Keratinocyte (primary cell): ENCODE data around the gene LSM6.

Source experiments
- CTCF ChIP-seq, 3 experiments: IDR thresholded peaks in 1 of 3; conservative IDR thresholded peaks in 1 of 3; optimal IDR thresholded peaks in 1 of 3; 2 replicates in 2 of 3; 3 replicates in 1 of 3; pipeline versions ENCODE3 to v1.5.1; 2011; ENCODE audit warnings: low read length in 3 of 3, mild to moderate bottlenecking in 3 of 3, moderate library complexity in 2 of 3, control low read depth in 1 of 3, inconsistent platforms in 1 of 3; ENCODE audit not compliant: insufficient read depth in 2 of 3; ENCODE audit errors: extremely low read depth in 1 of 3
- EZH2 ChIP-seq: IDR thresholded peaks from one replicate; pipeline ENCODE4 v1.6.1; 2012; ENCODE audit warnings: inconsistent platforms, mild to moderate bottlenecking, low read length, moderate library complexity

- TF ChIP-seq CTCF (optimal IDR thresholded peaks at IDR 0.05 in 1 of 3, IDR thresholded peaks at IDR 0.05 in 1 of 3, conservative IDR thresholded peaks at IDR 0.05 in 1 of 3; ENCODE audit: extremely low read depth in 1 of 3, insufficient read depth in 2 of 3, low read length in 3 of 3): no peak
- no peak for TF ChIP-seq EZH2
Observed at GRCh38 chr4:146238107-146238506, 62.6 kb downstream of the LSM6 start.
